ENCODE data around the gene ASCL2.
A peak's percentile ranks its signal among the peaks of the same experiment; 100 is the strongest.

Gene ASCL2

GRCh38 chr11:2219318-2220017 lies 50.9 kb downstream of the ASCL2 start:
- Mint-ChIP-seq H3K4me3 (no peak overlapping the region), H3K9me3 (no peaks in the 10 kb centered on the region), H3K27ac (no peak overlapping the region), H3K4me1 (ENCODE audit: low read depth) (no peaks in the 10 kb centered on the region), H3K27me3 (ENCODE audit: low read depth) (peaks cover 9% of the 10 kb centered on the region), H3K36me3 (ENCODE audit: low read depth) (no peaks in the 10 kb centered on the region)
- peak; percentile 1 for DNase-seq (ENCODE audit: low spot score)
